ENCODE results near the gene IL34.
"Not testable (repeated sequence)": the region's sequence is repeated elsewhere in the genome, so short reads cannot be mapped to it uniquely, and the experiment has no call there.

The IL34 gene

GRCh38 chr16:70646260-70647241 lies at the start of gene IL34:
Gene IL34, plus strand, starts transcription at chr16:70646559. Its CDS starts 389 bp downstream, at chr16:70646948.
- peak; percentile 50 for DNase-seq (ENCODE audit: low read depth, low spot score)

GRCh38 chr16:70597135-70597835 lies 49.1 kb upstream of the IL34 start:
- no peak for DNase-seq (ENCODE audit: low read depth, low spot score)

- DNase-seq (ENCODE audit: low read depth, low spot score) = no peak
Measured at GRCh38 chr16:70598937-70599503, 47.3 kb upstream of the IL34 start.

GRCh38 chr16:70600730-70601129 lies 45.6 kb upstream of the IL34 start:
- DNase-seq (ENCODE audit: low read depth, low spot score) = no peak

- no peak for DNase-seq (ENCODE audit: low read depth, low spot score)
Measured at GRCh38 chr16:70601576-70602575, 44.5 kb upstream of the IL34 start.

GRCh38 chr16:70602831-70603230 lies 43.5 kb upstream of the IL34 start:
- no peak for DNase-seq (ENCODE audit: low read depth, low spot score)

- DNase-seq (ENCODE audit: low read depth, low spot score) = no peak
Measured at GRCh38 chr16:70604407-70605282, 41.7 kb upstream of the IL34 start.

- DNase-seq (ENCODE audit: low read depth, low spot score) = no peak
Measured at GRCh38 chr16:70605283-70605657, 41.1 kb upstream of the IL34 start.

GRCh38 chr16:70608521-70608920 lies 37.8 kb upstream of the IL34 start:
- DNase-seq (ENCODE audit: low read depth, low spot score) = peak; percentile 49

GRCh38 chr16:70610273-70611223 lies 35.8 kb upstream of the IL34 start:
- DNase-seq (ENCODE audit: low read depth, low spot score) = no peak

- no peak for DNase-seq (ENCODE audit: low read depth, low spot score)
Measured at GRCh38 chr16:70611224-70611598, 35.1 kb upstream of the IL34 start.

GRCh38 chr16:70611785-70612303 lies 34.5 kb upstream of the IL34 start:
- no peak for DNase-seq (ENCODE audit: low read depth, low spot score)

- no peak for DNase-seq (ENCODE audit: low read depth, low spot score)
Measured at GRCh38 chr16:70612931-70613330, 33.4 kb upstream of the IL34 start.

GRCh38 chr16:70614208-70614951 lies 32.0 kb upstream of the IL34 start:
- DNase-seq (ENCODE audit: low read depth, low spot score) = no peak

GRCh38 chr16:70615945-70616344 lies 30.4 kb upstream of the IL34 start:
- no peak for DNase-seq (ENCODE audit: low read depth, low spot score)

- not testable (repeated sequence) for DNase-seq (ENCODE audit: low read depth, low spot score)
Measured at GRCh38 chr16:70621864-70622263, 24.5 kb upstream of the IL34 start.

- DNase-seq (ENCODE audit: low read depth, low spot score) = no peak
Measured at GRCh38 chr16:70627696-70628095, 18.7 kb upstream of the IL34 start.
